HepG2 (cell line): ENCODE measurements around the gene COLEC12. TPM values are rescaled to one million over a fixed set of nuclear protein-coding genes. Genes with fewer than 3 reads are reported as not detected.
A peak's percentile ranks its signal among the peaks of the same experiment; 100 is the strongest.

Experiments
- BCLAF1 ChIP-seq: fragments of 450-650 bp; IDR thresholded peaks from 2 replicates; pipeline ENCODE4 v1.6.1; 2017; ENCODE audit warnings: mild to moderate bottlenecking
- EED ChIP-seq: sonication (generic); formaldehyde crosslinking; IDR thresholded peaks from 2 replicates; pipeline ENCODE4 v1.5.0; 2020; ENCODE audit warnings: mild to moderate bottlenecking, missing genetic modification reagents
- GMEB2 ChIP-seq: IDR thresholded peaks from 2 replicates; pipeline ENCODE4 v1.6.1; 2016; ENCODE audit warnings: missing biosample characterization, missing genetic modification reagents, low read depth
- IKZF4 ChIP-seq: sonication (generic); formaldehyde crosslinking; IDR thresholded peaks from 2 replicates; pipeline ENCODE4 v1.5.1; 2020; ENCODE audit warnings: borderline replicate concordance, mild to moderate bottlenecking, low read depth, missing genetic modification reagents; ENCODE audit errors: not compliant biosample characterization
- MNT ChIP-seq: fragments of 450-650 bp; IDR thresholded peaks from 2 replicates; pipeline ENCODE4 v1.6.1; 2016
- MTA3 ChIP-seq: sonication (generic); formaldehyde crosslinking; IDR thresholded peaks from 2 replicates; pipeline ENCODE4 v1.4.0; 2020; ENCODE audit warnings: missing genetic modification reagents
- NONO ChIP-seq, 2 experiments: fragments of 450-650 bp in 1 of 2; sonication (generic) in 1 of 2; formaldehyde crosslinking in 1 of 2; IDR thresholded peaks in 1 of 2; conservative IDR thresholded peaks in 1 of 2; 2 replicates each; pipeline versions ENCODE4 v1.6.1 to v1.8.0; 2017 to 2022; ENCODE audit warnings: mild to moderate bottlenecking in 1 of 2, missing genetic modification reagents in 1 of 2, moderate library complexity in 1 of 2
- NR2F6 ChIP-seq, 2 experiments: IDR thresholded peaks; 2 replicates each; pipeline ENCODE4 v1.6.1; 2016; ENCODE audit warnings: antibody characterized with exemption in 1 of 2, mild to moderate bottlenecking in 1 of 2
- PHB2 ChIP-seq: fragments of 450-650 bp; IDR thresholded peaks from 2 replicates; pipeline ENCODE4 v1.6.1; 2018; ENCODE audit not compliant: partially characterized antibody
- TBX3 ChIP-seq: fragments of 450-650 bp; IDR thresholded peaks from 2 replicates; pipeline ENCODE4 v1.6.1; 2017; ENCODE audit warnings: antibody characterized with exemption, mild to moderate bottlenecking, inconsistent platforms, borderline replicate concordance
- ZMAT3 ChIP-seq: sonication (generic); formaldehyde crosslinking; conservative IDR thresholded peaks from 2 replicates; pipeline ENCODE4 v1.7.0; 2021; ENCODE audit warnings: missing genetic modification reagents
- ZNF234 ChIP-seq: sonication (generic); formaldehyde crosslinking; conservative IDR thresholded peaks from 2 replicates; pipeline ENCODE4 v1.5.1; 2020; ENCODE audit warnings: mild to moderate bottlenecking, missing genetic modification reagents
- ZNF354B ChIP-seq: sonication (generic); formaldehyde crosslinking; IDR thresholded peaks from 2 replicates; pipeline ENCODE4 v1.8.0; 2022; ENCODE audit warnings: mild to moderate bottlenecking, missing genetic modification reagents
- ZNF703 ChIP-seq: sonication (generic); formaldehyde crosslinking; IDR thresholded peaks from 2 replicates; pipeline ENCODE4 v1.5.1; 2020; ENCODE audit warnings: missing genetic modification reagents, mild to moderate bottlenecking, moderate library complexity, borderline replicate concordance
- ZNF883 ChIP-seq: sonication (generic); formaldehyde crosslinking; IDR thresholded peaks from 2 replicates; pipeline ENCODE4 v1.5.1; 2020; ENCODE audit warnings: mild to moderate bottlenecking, missing genetic modification reagents; ENCODE audit errors: not compliant biosample characterization
- polyA plus RNA-seq, 8 experiments: library from polyadenylated mRNA; depleted of rRNA in 3 of 8; stranded (reverse) in 7 of 8; unstranded in 1 of 8; fragments of >200 nt; fragmentation: Illumina TruSeq in 4 of 8; extraction: Trizol in 4 of 8; gene quantifications; 2 replicates each; pipeline versions ENCODE4 v1.2.1 to v1.2.3, GENCODE V29; 2011 to 2016; ENCODE audit warnings: low read depth in 4 of 8, missing spikeins in 1 of 8, mixed read lengths in 1 of 8; ENCODE audit not compliant: insufficient read depth in 1 of 8
- total RNA-seq, 5 experiments: library from RNA; depleted of rRNA; stranded (reverse); fragments of >200 nt; fragmentation: Illumina TruSeq; extraction: Trizol; gene quantifications; 2 replicates each; pipeline ENCODE4 v1.2.3, GENCODE V29; 2016; ENCODE audit warnings: low read depth in 1 of 5
- TF ChIP-seq, protein P1 (sequence below): sonication (generic); formaldehyde crosslinking; IDR thresholded peaks from 2 replicates; pipeline ENCODE4 v1.5.0; 2020; ENCODE audit warnings: missing genetic modification reagents, mild to moderate bottlenecking, borderline replicate concordance
- TF ChIP-seq, protein P2 (sequence below): sonication (generic); formaldehyde crosslinking; IDR thresholded peaks from 2 replicates; pipeline ENCODE4 v1.8.1; 2023; ENCODE audit warnings: missing genetic modification reagents, inconsistent platforms, borderline replicate concordance
- TF ChIP-seq, protein P3 (sequence below): IDR thresholded peaks from 2 replicates; pipeline ENCODE4 v1.6.1; 2012; ENCODE audit warnings: low read depth, low read length, improper control_type of control experiment

COLEC12 gene
- total and polyA plus RNA-seq, 2 of the 13 experiments (the other 11 are each of a cell fraction or from before 2014, with no cell fraction given), result 0.02 to 0.11 TPM

- no peak for TF ChIP-seq BCLAF1
- TF ChIP-seq MNT, result no peak
- TF ChIP-seq, protein P1, sequence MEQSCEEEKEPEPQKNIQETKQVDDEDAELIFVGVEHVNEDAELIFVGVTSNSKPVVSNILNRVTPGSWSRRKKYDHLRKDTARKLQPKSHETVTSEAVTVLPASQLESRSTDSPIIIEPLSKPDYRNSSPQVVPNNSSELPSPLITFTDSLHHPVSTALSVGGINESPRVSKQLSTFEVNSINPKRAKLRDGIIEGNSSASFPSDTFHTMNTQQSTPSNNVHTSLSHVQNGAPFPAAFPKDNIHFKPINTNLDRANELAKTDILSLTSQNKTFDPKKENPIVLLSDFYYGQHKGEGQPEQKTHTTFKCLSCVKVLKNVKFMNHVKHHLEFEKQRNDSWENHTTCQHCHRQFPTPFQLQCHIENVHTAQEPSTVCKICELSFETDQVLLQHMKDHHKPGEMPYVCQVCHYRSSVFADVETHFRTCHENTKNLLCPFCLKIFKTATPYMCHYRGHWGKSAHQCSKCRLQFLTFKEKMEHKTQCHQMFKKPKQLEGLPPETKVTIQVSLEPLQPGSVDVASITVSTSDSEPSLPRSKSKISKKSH (CRISPR knock-in tag), result no peak
- no peak for TF ChIP-seq IKZF4 (CRISPR knock-in tag)
- TF ChIP-seq ZNF234 (CRISPR knock-in tag), result no peak
- no peak for TF ChIP-seq ZNF703
- no peak for TF ChIP-seq TBX3
- TF ChIP-seq, protein P2, sequence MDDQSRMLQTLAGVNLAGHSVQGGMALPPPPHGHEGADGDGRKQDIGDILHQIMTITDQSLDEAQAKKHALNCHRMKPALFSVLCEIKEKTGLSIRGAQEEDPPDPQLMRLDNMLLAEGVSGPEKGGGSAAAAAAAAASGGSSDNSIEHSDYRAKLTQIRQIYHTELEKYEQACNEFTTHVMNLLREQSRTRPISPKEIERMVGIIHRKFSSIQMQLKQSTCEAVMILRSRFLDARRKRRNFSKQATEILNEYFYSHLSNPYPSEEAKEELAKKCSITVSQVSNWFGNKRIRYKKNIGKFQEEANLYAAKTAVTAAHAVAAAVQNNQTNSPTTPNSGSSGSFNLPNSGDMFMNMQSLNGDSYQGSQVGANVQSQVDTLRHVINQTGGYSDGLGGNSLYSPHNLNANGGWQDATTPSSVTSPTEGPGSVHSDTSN (CRISPR knock-in tag), result no peak
- no peak for TF ChIP-seq EED
- no peak for TF ChIP-seq GMEB2 (CRISPR knock-in tag)
- TF ChIP-seq NR2F6 (IDR thresholded peaks at IDR 0.05), result peak; percentile 73
- TF ChIP-seq NR2F6 (CRISPR knock-in tag; IDR thresholded peaks at IDR 0.05), result peak; percentile 68
- TF ChIP-seq, protein P3, sequence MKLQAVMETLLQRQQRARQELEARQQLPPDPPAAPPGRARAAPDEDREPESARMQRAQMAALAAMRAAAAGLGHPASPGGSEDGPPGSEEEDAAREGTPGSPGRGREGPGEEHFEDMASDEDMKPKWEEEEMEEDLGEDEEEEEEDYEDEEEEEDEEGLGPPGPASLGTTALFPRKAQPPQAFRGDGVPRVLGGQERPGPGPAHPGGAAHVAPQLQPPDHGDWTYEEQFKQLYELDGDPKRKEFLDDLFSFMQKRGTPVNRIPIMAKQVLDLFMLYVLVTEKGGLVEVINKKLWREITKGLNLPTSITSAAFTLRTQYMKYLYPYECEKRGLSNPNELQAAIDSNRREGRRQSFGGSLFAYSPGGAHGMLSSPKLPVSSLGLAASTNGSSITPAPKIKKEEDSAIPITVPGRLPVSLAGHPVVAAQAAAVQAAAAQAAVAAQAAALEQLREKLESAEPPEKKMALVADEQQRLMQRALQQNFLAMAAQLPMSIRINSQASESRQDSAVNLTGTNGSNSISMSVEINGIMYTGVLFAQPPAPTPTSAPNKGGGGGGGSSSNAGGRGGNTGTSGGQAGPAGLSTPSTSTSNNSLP, result peak; percentile 43; the same call in 1 of the 2 replicates
- TF ChIP-seq NONO (IDR thresholded peaks at IDR 0.05), result no peak
- TF ChIP-seq NONO (CRISPR knock-in tag; conservative IDR thresholded peaks at IDR 0.05), result no peak; the same call in 1 of the 2 replicates
- no peak for TF ChIP-seq ZNF883 (CRISPR knock-in tag)
- TF ChIP-seq PHB2, result no peak
- TF ChIP-seq MTA3 (CRISPR knock-in tag), result no peak
- no peak for TF ChIP-seq ZMAT3 (CRISPR knock-in tag)
- TF ChIP-seq ZNF354B (CRISPR knock-in tag), result no peak
Measured at GRCh38 chr18:269480-270095, 230.9 kb downstream of the COLEC12 start (continued).
